ENCODE measurements around the gene COLQ. TPM values are rescaled to one million over a fixed set of nuclear protein-coding genes. Genes with fewer than 3 reads are reported as not detected.

Gene COLQ
- polyA plus RNA-seq, 2 of the 4 experiments (the other 2 are of a cell fraction) = 0.71 to 1.1 TPM

DNA sequence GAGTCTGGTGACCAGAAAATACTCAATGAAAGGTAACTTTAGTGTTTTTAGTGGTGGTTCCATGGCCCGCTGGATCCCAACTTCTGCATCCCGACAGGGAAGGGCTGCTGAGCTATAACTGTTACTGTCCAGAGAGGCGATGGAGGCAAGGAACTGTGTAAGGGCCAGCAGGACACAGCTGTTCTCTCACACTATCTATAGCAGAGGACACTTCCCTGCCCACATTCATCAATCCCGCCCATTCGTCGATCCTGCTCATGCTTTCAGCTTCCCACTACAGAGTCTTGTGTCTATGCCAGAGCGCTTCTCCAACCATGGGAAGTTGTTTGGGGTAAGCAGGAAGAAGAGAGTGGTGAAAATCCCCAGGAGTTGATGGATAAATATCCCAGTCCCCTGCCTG lies 8.4 kb downstream of the COLQ start:
- ATAC-seq = no peak
- WGBS (ENCODE audit: missing lambda C conversion rate) = 72% methylated on average over 7 of the region's 7 CpGs
- no peak overlapping the region for H3K4me3 ChIP-seq
- H3K9me3 ChIP-seq = no peaks in the 10 kb centered on the region
- FAIRE-seq = no peak
- no peaks in the 10 kb centered on the region for H3K4me1 ChIP-seq
- H3K27ac ChIP-seq = no peak overlapping the region
- no peak for TF ChIP-seq RNF2 (IDR thresholded peaks at IDR 0.05; ENCODE audit: borderline replicate concordance, low read depth)
- TF ChIP-seq, protein P1, sequence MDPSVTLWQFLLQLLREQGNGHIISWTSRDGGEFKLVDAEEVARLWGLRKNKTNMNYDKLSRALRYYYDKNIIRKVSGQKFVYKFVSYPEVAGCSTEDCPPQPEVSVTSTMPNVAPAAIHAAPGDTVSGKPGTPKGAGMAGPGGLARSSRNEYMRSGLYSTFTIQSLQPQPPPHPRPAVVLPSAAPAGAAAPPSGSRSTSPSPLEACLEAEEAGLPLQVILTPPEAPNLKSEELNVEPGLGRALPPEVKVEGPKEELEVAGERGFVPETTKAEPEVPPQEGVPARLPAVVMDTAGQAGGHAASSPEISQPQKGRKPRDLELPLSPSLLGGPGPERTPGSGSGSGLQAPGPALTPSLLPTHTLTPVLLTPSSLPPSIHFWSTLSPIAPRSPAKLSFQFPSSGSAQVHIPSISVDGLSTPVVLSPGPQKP (IDR thresholded peaks at IDR 0.05; ENCODE audit: low read depth, low read length) = no peak
- no peak for TF ChIP-seq JUN (IDR thresholded peaks at IDR 0.05)
- no peak for TF ChIP-seq HDAC2 (IDR thresholded peaks at IDR 0.05)
- no peak for TF ChIP-seq EP300 (IDR thresholded peaks at IDR 0.05)
- no peak for TF ChIP-seq HOXB13 (CRISPR knock-in tag; IDR thresholded peaks at IDR 0.05; ENCODE audit: low read depth)
- TF ChIP-seq NFE2L2 (conservative IDR thresholded peaks at IDR 0.05; ENCODE audit: low read length) = no peak
- no peak for TF ChIP-seq ZFP36 (IDR thresholded peaks at IDR 0.05; ENCODE audit: borderline replicate concordance, partially characterized antibody)
- no peak for TF ChIP-seq HMGXB4 (CRISPR knock-in tag; IDR thresholded peaks at IDR 0.05; ENCODE audit: borderline replicate concordance)
- TF ChIP-seq RARB (CRISPR knock-in tag; IDR thresholded peaks at IDR 0.05) = no peak
- no peak for TF ChIP-seq GATA3 (IDR thresholded peaks at IDR 0.05; ENCODE audit: borderline replicate concordance)
- no peak for TF ChIP-seq SMC3 (IDR thresholded peaks at IDR 0.05)
- H3K4me2 ChIP-seq = no peak overlapping the region
- POLR2A ChIA-PET = no interaction called here
- CTCF ChIA-PET = no interaction called here
- DNase-seq (ENCODE audit: low read depth in 1 of 2, low spot score in 1 of 2) = no peak

DNA sequence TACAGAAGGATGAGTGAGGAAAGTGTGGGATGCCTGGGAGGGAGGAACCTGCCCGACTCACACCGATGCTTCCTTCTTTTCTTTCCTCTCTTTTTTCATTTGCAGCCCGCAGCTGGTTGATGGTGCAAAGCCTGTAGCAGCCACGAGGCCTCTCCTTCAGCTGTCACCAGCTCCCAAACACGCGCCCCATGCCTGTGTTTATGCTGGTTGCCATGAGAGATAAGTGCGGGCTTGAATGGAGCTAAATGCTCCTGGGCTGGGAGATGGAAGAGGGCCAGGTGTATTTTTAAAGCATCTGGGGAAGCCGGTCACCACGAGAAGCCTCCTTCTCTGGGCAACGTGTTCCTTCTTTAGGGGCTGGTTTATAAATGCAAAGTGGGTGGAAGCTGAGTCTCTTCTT lies 9.3 kb downstream of the COLQ start:
- CTCF ChIA-PET = interaction anchor here (1.2 kb wide), 1 partner anchor 45 kb away, joined by 3 read pairs; no protein-coding TSS in a partner anchor
- no peak for FAIRE-seq
- 60% methylated on average over 10 of the region's 10 CpGs for WGBS (ENCODE audit: missing lambda C conversion rate)

More for the DNA sequence above, 9.3 kb downstream of the COLQ start:
- H3K4me3 ChIP-seq = no peak overlapping the region
- DNase-seq (ENCODE audit: low read depth in 1 of 2, low spot score in 1 of 2) (no peak), ATAC-seq (no peak; a peak in 1 of 6 replicates)
- TF ChIP-seq PBX3 (IDR thresholded peaks at IDR 0.05) (no peak), HOXB5 (CRISPR knock-in tag; IDR thresholded peaks at IDR 0.05) (no peak), SREBF2 (IDR thresholded peaks at IDR 0.05) (no peak), HMGXB4 (CRISPR knock-in tag; IDR thresholded peaks at IDR 0.05; ENCODE audit: borderline replicate concordance) (no peak), HOXA7 (CRISPR knock-in tag; IDR thresholded peaks at IDR 0.05) (no peak), HES2 (IDR thresholded peaks at IDR 0.05) (no peak), GATA3 (IDR thresholded peaks at IDR 0.05; ENCODE audit: borderline replicate concordance) (no peak)
- TF ChIP-seq, protein P2, sequence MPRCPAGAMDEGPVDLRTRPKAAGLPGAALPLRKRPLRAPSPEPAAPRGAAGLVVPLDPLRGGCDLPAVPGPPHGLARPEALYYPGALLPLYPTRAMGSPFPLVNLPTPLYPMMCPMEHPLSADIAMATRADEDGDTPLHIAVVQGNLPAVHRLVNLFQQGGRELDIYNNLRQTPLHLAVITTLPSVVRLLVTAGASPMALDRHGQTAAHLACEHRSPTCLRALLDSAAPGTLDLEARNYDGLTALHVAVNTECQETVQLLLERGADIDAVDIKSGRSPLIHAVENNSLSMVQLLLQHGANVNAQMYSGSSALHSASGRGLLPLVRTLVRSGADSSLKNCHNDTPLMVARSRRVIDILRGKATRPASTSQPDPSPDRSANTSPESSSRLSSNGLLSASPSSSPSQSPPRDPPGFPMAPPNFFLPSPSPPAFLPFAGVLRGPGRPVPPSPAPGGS (IDR thresholded peaks at IDR 0.05) = no peak
- H3K4me2 ChIP-seq = no peak overlapping the region
- H3K27ac ChIP-seq = no peak overlapping the region
- H3K4me1 ChIP-seq = no peaks in the 10 kb centered on the region
- POLR2A ChIA-PET = no interaction called here
- H3K9me3 ChIP-seq = no peaks in the 10 kb centered on the region
